Stimulated activated CD8-positive, alpha-beta memory T cell treated with anti-CD3 and anti-CD28 coated beads, Interleukin-15, amount 100 ng/mL, for 4 hours (primary cell): ENCODE results near the gene SYNJ1.
"Not testable (repeated sequence)": the region's sequence is repeated elsewhere in the genome, so short reads cannot be mapped to it uniquely, and the experiment has no call there.

ENCODE experiments used
- DNase-seq, 2 donors: peaks; one replicate each; pipeline ENCODE4 v3.0.0-alpha.2; 2020; ENCODE audit warnings: low read depth in 2 of 2

The SYNJ1 gene

GRCh38 chr21:32690085-32690484 lies 37.7 kb downstream of the SYNJ1 start:
- no peak for DNase-seq

- DNase-seq: no peak
Observed at GRCh38 chr21:32687643-32688345, 40.0 kb downstream of the SYNJ1 start.

- no peak for DNase-seq
Observed at GRCh38 chr21:32682696-32683474, 44.9 kb downstream of the SYNJ1 start.

- DNase-seq: no peak
Observed at GRCh38 chr21:32674731-32675130, 53.1 kb downstream of the SYNJ1 start.

GRCh38 chr21:32674038-32674437 lies 53.8 kb downstream of the SYNJ1 start:
- no peak for DNase-seq

GRCh38 chr21:32666258-32666657 lies 61.6 kb downstream of the SYNJ1 start:
- DNase-seq: no peak

- DNase-seq: not testable (repeated sequence)
Observed at GRCh38 chr21:32664095-32664494, 63.7 kb downstream of the SYNJ1 start.

- not testable (repeated sequence) for DNase-seq
Observed at GRCh38 chr21:32661981-32662380, 65.8 kb downstream of the SYNJ1 start.

- not testable (repeated sequence) for DNase-seq
Observed at GRCh38 chr21:32661026-32661782, 66.6 kb downstream of the SYNJ1 start.

GRCh38 chr21:32658524-32658923 lies 69.3 kb downstream of the SYNJ1 start:
- DNase-seq: no peak

- DNase-seq: no peak
Observed at GRCh38 chr21:32653326-32653901, 74.4 kb downstream of the SYNJ1 start.

- DNase-seq: no peak
Observed at GRCh38 chr21:32648165-32648564, 79.6 kb downstream of the SYNJ1 start.

- no peak for DNase-seq
Observed at GRCh38 chr21:32645261-32646182, 82.3 kb downstream of the SYNJ1 start.

GRCh38 chr21:32641710-32642698 lies 85.8 kb downstream of the SYNJ1 start:
- no peak for DNase-seq

GRCh38 chr21:32626621-32627196 lies 101.1 kb downstream of the SYNJ1 start:
- DNase-seq: no peak

GRCh38 chr21:32618218-32618617 lies 109.6 kb downstream of the SYNJ1 start:
- not testable (repeated sequence) for DNase-seq

GRCh38 chr21:32613436-32614043 lies 114.3 kb downstream of the SYNJ1 start:
- no peak for DNase-seq

- no peak for DNase-seq
Observed at GRCh38 chr21:32612999-32613337, 114.8 kb downstream of the SYNJ1 start.
